HepG2 (cell line): Measurements from ENCODE around the gene SLC6A12. TPM values are rescaled to one million over a fixed set of nuclear protein-coding genes. Genes with fewer than 3 reads are reported as not detected.

Source experiments
- ATAC-seq: fragments of 200-7000 bp; cut with Tn5 transposase; 3 replicates; pipeline ENCODE4 v1.9.1; 2020; ENCODE audit warnings: mild to moderate bottlenecking, moderate library complexity
- BruUV-seq: library from RNA; stranded (reverse); fragments of 400-500 nt; replicated peaks from 2 replicates; lab custom pipeline; 2021; lab: Mats Ljungman, UMichigan
- CTCF ChIA-PET: fragments of 300-600 bp; formaldehyde crosslinking; extraction: SDS; loops from one replicate; lab custom pipeline; 2021; ENCODE audit warnings: low total read pairs, inconsistent platforms, low intra/inter-chr PET ratio; lab: Yijun Ruan, JAX
- POLR2A ChIA-PET: fragments of 350-600 bp; sonication (Branson Sonifier 250); formaldehyde crosslinking; loops from one replicate; lab custom pipeline; 2020; ENCODE audit warnings: antibody characterized with exemption, inconsistent platforms; lab: Yijun Ruan, JAX
- DNase-seq: peaks from one replicate; pipeline ENCODE4 v3.0.0-alpha.2; 2015; ENCODE audit warnings: low spot score
- FAIRE-seq: peaks from 3 replicates; lab custom pipeline; 2011; peaks lifted over from hg19 to GRCh38; lab: Jason Lieb, UNC
- H2AFZ ChIP-seq: one replicate; pipeline ENCODE4 v1.6.1; 2011; ENCODE audit warnings: low read length, inconsistent platforms
- H3K27ac ChIP-seq: fragments of 300-600 bp; 3 replicates; pipeline ENCODE4 v1.8.0; 2011; ENCODE audit warnings: mixed run types, mild to moderate bottlenecking, mixed read lengths, low read length, inconsistent platforms; ENCODE audit not compliant: insufficient read depth; ENCODE audit errors: extremely low read length
- H3K27me3 ChIP-seq, 2 experiments: fragments of 200-600 bp in 1 of 2; 2 replicates in 1 of 2; 3 replicates in 1 of 2; pipeline versions ENCODE4 v1.6.0 to v1.8.0; 2011; ENCODE audit warnings: low read length in 2 of 2, mild to moderate bottlenecking in 2 of 2, moderate library complexity in 2 of 2, inconsistent platforms in 1 of 2; ENCODE audit not compliant: insufficient read depth in 2 of 2, control insufficient read depth in 1 of 2
- H3K36me3 ChIP-seq, 2 experiments: fragments of 200-600 bp in 1 of 2; replicated peaks in 1 of 2; 2 replicates in 1 of 2; 3 replicates in 1 of 2; pipeline versions ENCODE4 v1.5.1 to v1.8.0; 2011; ENCODE audit warnings: low read length in 2 of 2, inconsistent platforms in 1 of 2; ENCODE audit not compliant: insufficient read depth in 2 of 2, control insufficient read depth in 1 of 2
- H3K4me1 ChIP-seq: 2 replicates; pipeline ENCODE4 v1.5.1; 2012; ENCODE audit warnings: low read length, inconsistent platforms; ENCODE audit not compliant: insufficient read depth
- H3K4me2 ChIP-seq: 2 replicates; pipeline ENCODE4 v1.6.0; 2011; ENCODE audit warnings: low read depth, low read length, inconsistent platforms
- H3K4me3 ChIP-seq, 3 experiments: fragments of 200-600 bp in 1 of 3; sonication (generic), shearing (Covaris generic) in 1 of 3; replicated peaks in 1 of 3; 2 replicates each; pipeline ENCODE4 v1.5.1; 2011 to 2016; ENCODE audit warnings: low read length in 3 of 3, inconsistent platforms in 2 of 3, low read depth in 2 of 3, mild to moderate bottlenecking in 2 of 3, control low read depth in 1 of 3, mixed read lengths in 1 of 3; ENCODE audit not compliant: insufficient read depth in 1 of 3
- H3K79me2 ChIP-seq: one replicate; pipeline ENCODE4 v1.6.1; 2011; ENCODE audit warnings: low read length, inconsistent platforms; ENCODE audit not compliant: insufficient read depth
- H3K9ac ChIP-seq: 2 replicates; pipeline ENCODE4 v1.6.0; 2011; ENCODE audit warnings: mild to moderate bottlenecking, low read depth, low read length, inconsistent platforms; ENCODE audit not compliant: insufficient read depth
- H3K9me3 ChIP-seq: 2 replicates; pipeline ENCODE4 v1.5.1; 2012; ENCODE audit warnings: mild to moderate bottlenecking, low read length
- H4K20me1 ChIP-seq: 2 replicates; pipeline ENCODE4 v1.6.0; 2011; ENCODE audit warnings: inconsistent platforms, mild to moderate bottlenecking, low read length, moderate library complexity; ENCODE audit not compliant: insufficient read depth
- CENPT ChIP-seq: sonication (generic); formaldehyde crosslinking; IDR thresholded peaks from 2 replicates; pipeline ENCODE4 v1.8.0; 2022; ENCODE audit warnings: low read depth, mild to moderate bottlenecking, moderate library complexity, missing genetic modification reagents
- FOXC1 ChIP-seq: sonication (generic); formaldehyde crosslinking; IDR thresholded peaks from 2 replicates; pipeline ENCODE4 v1.8.0; 2022; ENCODE audit warnings: mild to moderate bottlenecking, missing genetic modification reagents, borderline replicate concordance
- HOXA5 ChIP-seq: sonication (generic); formaldehyde crosslinking; IDR thresholded peaks from 2 replicates; pipeline ENCODE4 v1.4.0; 2020; ENCODE audit warnings: missing genetic modification reagents
- MTA1 ChIP-seq: sonication (generic); formaldehyde crosslinking; IDR thresholded peaks from 2 replicates; pipeline ENCODE4 v1.4.0; 2020; ENCODE audit warnings: missing genetic modification reagents, mild to moderate bottlenecking, borderline replicate concordance
- ZNF326 ChIP-seq: sonication (generic); formaldehyde crosslinking; IDR thresholded peaks from 2 replicates; pipeline ENCODE4 v1.4.0; 2020; ENCODE audit warnings: missing genetic modification reagents, borderline replicate concordance
- WGBS: methylation state at CpG from one replicate; pipeline ENCODE4 v1.1.6; 2017; ENCODE audit warnings: low lambda C conversion rate; 5-methylcytosine and 5-hydroxymethylcytosine counted together
- in situ Hi-C: cut with HindIII; loops from 2 replicates; pipeline ENCODE4 v1.10.0; 2017; ENCODE audit warnings: low pct_unique_long_range_greater_than_20kb; ENCODE audit not compliant: extremely low pct_ligation_motif_present
- intact Hi-C: fragments of 100-400 bp; cut with micrococcal nuclease; formaldehyde crosslinking; loops from one replicate; pipeline ENCODE4 v1.10.0; 2022; ENCODE audit not compliant: unreplicated experiment
- polyA plus RNA-seq, 8 experiments: library from polyadenylated mRNA; depleted of rRNA in 3 of 8; stranded (reverse) in 7 of 8; unstranded in 1 of 8; fragments of >200 nt; fragmentation: Illumina TruSeq in 4 of 8; extraction: Trizol in 4 of 8; gene quantifications; 2 replicates each; pipeline versions ENCODE4 v1.2.1 to v1.2.3, GENCODE V29; 2011 to 2016; ENCODE audit warnings: low read depth in 4 of 8, missing spikeins in 1 of 8, mixed read lengths in 1 of 8; ENCODE audit not compliant: insufficient read depth in 1 of 8
- total RNA-seq, 5 experiments: library from RNA; depleted of rRNA; stranded (reverse); fragments of >200 nt; fragmentation: Illumina TruSeq; extraction: Trizol; gene quantifications; 2 replicates each; pipeline ENCODE4 v1.2.3, GENCODE V29; 2016; ENCODE audit warnings: low read depth in 1 of 5
- TF ChIP-seq, protein P1 (sequence below): sonication (generic); formaldehyde crosslinking; IDR thresholded peaks from 2 replicates; pipeline ENCODE4 v1.4.0; 2020; ENCODE audit warnings: low read depth, missing genetic modification reagents
- TF ChIP-seq, protein P2 (sequence below): sonication (generic); formaldehyde crosslinking; IDR thresholded peaks from 2 replicates; pipeline ENCODE4 v1.4.0; 2020; ENCODE audit warnings: mild to moderate bottlenecking, missing genetic modification reagents
- TF ChIP-seq, protein P3 (sequence below): sonication (generic); formaldehyde crosslinking; IDR thresholded peaks from 2 replicates; pipeline ENCODE4 v1.5.1; 2020; ENCODE audit warnings: missing genetic modification reagents, mild to moderate bottlenecking, borderline replicate concordance
- TF ChIP-seq, protein P4 (sequence below): sonication (generic); formaldehyde crosslinking; IDR thresholded peaks from 2 replicates; pipeline ENCODE4 v1.8.1; 2023; ENCODE audit warnings: mild to moderate bottlenecking, missing genetic modification reagents

SLC6A12 gene
- total and polyA plus RNA-seq, 2 of the 13 experiments (the other 11 are each of a cell fraction or from before 2014, with no cell fraction given), result 3.7 to 18.8 TPM

DNA sequence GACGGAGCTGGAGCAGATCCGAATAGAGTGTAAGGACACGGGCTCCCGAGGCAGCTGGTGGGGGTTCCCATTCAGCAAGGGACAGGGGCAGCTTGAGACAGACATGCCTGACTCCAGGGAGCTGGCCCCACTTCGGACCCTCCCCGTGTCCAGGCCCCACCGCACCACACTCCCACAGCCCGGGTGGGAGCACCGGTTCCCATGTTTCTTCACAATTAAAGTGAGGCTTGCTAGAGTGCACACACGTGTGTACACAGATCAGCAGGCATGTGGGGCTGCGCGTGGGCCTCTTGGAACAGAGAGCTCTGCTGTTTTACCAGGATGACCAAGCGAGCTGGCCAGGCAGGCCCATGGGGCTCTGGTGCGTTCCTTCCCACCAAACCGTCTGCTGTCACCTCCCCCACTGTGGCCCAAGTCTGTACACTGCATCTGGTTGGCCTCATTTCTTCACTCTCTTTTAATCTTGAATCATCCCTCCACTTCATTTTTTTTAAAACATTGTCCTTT lies 48.0 kb downstream of the SLC6A12 start:
- Histone ChIP-seq H3K27me3 (peaks cover 1 to 84% of the 10 kb centered on the region in 2 experiments; a peak in 4 of 5 replicates), H3K9me3 (no peaks in the 10 kb centered on the region), H3K4me2 (no peak overlapping the region), H3K27ac (no peak overlapping the region), H3K79me2 (no peaks in the 10 kb centered on the region), H3K4me1 (peaks cover 32% of the 10 kb centered on the region), H3K9ac (no peak overlapping the region), H4K20me1 (0 out of 2 replicates have a peak, but pooled peaks cover 3% of the 10 kb centered on the region), H3K36me3 (no peaks in the 10 kb centered on the region), H2AFZ (no peak overlapping the region), H3K4me3 (no peak overlapping the region)
- no peak for ATAC-seq
- TF ChIP-seq, protein P1, sequence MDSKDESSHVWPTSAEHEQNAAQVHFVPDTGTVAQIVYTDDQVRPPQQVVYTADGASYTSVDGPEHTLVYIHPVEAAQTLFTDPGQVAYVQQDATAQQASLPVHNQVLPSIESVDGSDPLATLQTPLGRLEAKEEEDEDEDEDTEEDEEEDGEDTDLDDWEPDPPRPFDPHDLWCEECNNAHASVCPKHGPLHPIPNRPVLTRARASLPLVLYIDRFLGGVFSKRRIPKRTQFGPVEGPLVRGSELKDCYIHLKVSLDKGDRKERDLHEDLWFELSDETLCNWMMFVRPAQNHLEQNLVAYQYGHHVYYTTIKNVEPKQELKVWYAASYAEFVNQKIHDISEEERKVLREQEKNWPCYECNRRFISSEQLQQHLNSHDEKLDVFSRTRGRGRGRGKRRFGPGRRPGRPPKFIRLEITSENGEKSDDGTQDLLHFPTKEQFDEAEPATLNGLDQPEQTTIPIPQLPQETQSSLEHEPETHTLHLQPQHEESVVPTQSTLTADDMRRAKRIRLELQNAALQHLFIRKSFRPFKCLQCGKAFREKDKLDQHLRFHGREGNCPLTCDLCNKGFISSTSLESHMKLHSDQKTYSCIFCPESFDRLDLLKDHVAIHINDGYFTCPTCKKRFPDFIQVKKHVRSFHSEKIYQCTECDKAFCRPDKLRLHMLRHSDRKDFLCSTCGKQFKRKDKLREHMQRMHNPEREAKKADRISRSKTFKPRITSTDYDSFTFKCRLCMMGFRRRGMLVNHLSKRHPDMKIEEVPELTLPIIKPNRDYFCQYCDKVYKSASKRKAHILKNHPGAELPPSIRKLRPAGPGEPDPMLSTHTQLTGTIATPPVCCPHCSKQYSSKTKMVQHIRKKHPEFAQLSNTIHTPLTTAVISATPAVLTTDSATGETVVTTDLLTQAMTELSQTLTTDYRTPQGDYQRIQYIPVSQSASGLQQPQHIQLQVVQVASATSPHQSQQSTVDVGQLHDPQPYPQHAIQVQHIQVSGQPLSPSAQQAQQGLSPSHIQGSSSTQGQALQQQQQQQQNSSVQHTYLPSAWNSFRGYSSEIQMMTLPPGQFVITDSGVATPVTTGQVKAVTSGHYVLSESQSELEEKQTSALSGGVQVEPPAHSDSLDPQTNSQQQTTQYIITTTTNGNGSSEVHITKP (CRISPR knock-in tag), result no peak
- TF ChIP-seq, protein P2, sequence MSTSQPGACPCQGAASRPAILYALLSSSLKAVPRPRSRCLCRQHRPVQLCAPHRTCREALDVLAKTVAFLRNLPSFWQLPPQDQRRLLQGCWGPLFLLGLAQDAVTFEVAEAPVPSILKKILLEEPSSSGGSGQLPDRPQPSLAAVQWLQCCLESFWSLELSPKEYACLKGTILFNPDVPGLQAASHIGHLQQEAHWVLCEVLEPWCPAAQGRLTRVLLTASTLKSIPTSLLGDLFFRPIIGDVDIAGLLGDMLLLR (CRISPR knock-in tag), result no peak
- TF ChIP-seq HOXA5 (CRISPR knock-in tag), result no peak
- TF ChIP-seq MTA1 (CRISPR knock-in tag), result no peak
- TF ChIP-seq, protein P3, sequence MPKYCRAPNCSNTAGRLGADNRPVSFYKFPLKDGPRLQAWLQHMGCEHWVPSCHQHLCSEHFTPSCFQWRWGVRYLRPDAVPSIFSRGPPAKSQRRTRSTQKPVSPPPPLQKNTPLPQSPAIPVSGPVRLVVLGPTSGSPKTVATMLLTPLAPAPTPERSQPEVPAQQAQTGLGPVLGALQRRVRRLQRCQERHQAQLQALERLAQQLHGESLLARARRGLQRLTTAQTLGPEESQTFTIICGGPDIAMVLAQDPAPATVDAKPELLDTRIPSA (CRISPR knock-in tag), result no peak
- TF ChIP-seq, protein P4, sequence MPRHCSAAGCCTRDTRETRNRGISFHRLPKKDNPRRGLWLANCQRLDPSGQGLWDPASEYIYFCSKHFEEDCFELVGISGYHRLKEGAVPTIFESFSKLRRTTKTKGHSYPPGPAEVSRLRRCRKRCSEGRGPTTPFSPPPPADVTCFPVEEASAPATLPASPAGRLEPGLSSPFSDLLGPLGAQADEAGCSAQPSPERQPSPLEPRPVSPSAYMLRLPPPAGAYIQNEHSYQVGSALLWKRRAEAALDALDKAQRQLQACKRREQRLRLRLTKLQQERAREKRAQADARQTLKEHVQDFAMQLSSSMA (CRISPR knock-in tag), result no peak
- no peak for TF ChIP-seq CENPT (CRISPR knock-in tag)
- TF ChIP-seq FOXC1 (CRISPR knock-in tag), result no peak
- no peak for TF ChIP-seq ZNF326 (CRISPR knock-in tag)
- 45% methylated on average over 10 of the region's 15 CpGs for whole genome bisulfite sequencing
- ChIA-PET CTCF (interaction anchor here (1.1 kb wide), 1 partner anchor 54 kb away, joined by 3 read pairs; no protein-coding TSS in a partner anchor), POLR2A (no interaction called here)
- in situ Hi-C loops, result no loop called here
- DNase-seq, result no peak
- intact Hi-C loops, result no loop called here
- FAIRE-seq, result no peak
- BruUV-seq, result no TSS peak
